HepG2 (cell line): ENCODE measurements around the gene TBX15. TPM values are rescaled to one million over a fixed set of nuclear protein-coding genes. Genes with fewer than 3 reads are reported as not detected.

Experiments used
- ATAC-seq: fragments of 200-7000 bp; cut with Tn5 transposase; 3 replicates; pipeline ENCODE4 v1.9.1; 2020; ENCODE audit warnings: mild to moderate bottlenecking, moderate library complexity
- BruUV-seq: library from RNA; stranded (reverse); fragments of 400-500 nt; replicated peaks from 2 replicates; lab custom pipeline; 2021; lab: Mats Ljungman, UMichigan
- CTCF ChIA-PET: fragments of 300-600 bp; formaldehyde crosslinking; extraction: SDS; loops from one replicate; lab custom pipeline; 2021; ENCODE audit warnings: low total read pairs, inconsistent platforms, low intra/inter-chr PET ratio; lab: Yijun Ruan, JAX
- POLR2A ChIA-PET: fragments of 350-600 bp; sonication (Branson Sonifier 250); formaldehyde crosslinking; loops from one replicate; lab custom pipeline; 2020; ENCODE audit warnings: antibody characterized with exemption, inconsistent platforms; lab: Yijun Ruan, JAX
- DNase-seq: peaks from one replicate; pipeline ENCODE4 v3.0.0-alpha.2; 2015; ENCODE audit warnings: low spot score
- FAIRE-seq: peaks from 3 replicates; lab custom pipeline; 2011; peaks lifted over from hg19 to GRCh38; lab: Jason Lieb, UNC
- H2AFZ ChIP-seq: one replicate; pipeline ENCODE4 v1.6.1; 2011; ENCODE audit warnings: low read length, inconsistent platforms
- H3K27ac ChIP-seq: fragments of 300-600 bp; 3 replicates; pipeline ENCODE4 v1.8.0; 2011; ENCODE audit warnings: mixed run types, mild to moderate bottlenecking, mixed read lengths, low read length, inconsistent platforms; ENCODE audit not compliant: insufficient read depth; ENCODE audit errors: extremely low read length
- H3K27me3 ChIP-seq, 2 experiments: fragments of 200-600 bp in 1 of 2; 2 replicates in 1 of 2; 3 replicates in 1 of 2; pipeline versions ENCODE4 v1.6.0 to v1.8.0; 2011; ENCODE audit warnings: low read length in 2 of 2, mild to moderate bottlenecking in 2 of 2, moderate library complexity in 2 of 2, inconsistent platforms in 1 of 2; ENCODE audit not compliant: insufficient read depth in 2 of 2, control insufficient read depth in 1 of 2
- H3K36me3 ChIP-seq, 2 experiments: fragments of 200-600 bp in 1 of 2; replicated peaks in 1 of 2; 2 replicates in 1 of 2; 3 replicates in 1 of 2; pipeline versions ENCODE4 v1.5.1 to v1.8.0; 2011; ENCODE audit warnings: low read length in 2 of 2, inconsistent platforms in 1 of 2; ENCODE audit not compliant: insufficient read depth in 2 of 2, control insufficient read depth in 1 of 2
- H3K4me1 ChIP-seq: 2 replicates; pipeline ENCODE4 v1.5.1; 2012; ENCODE audit warnings: low read length, inconsistent platforms; ENCODE audit not compliant: insufficient read depth
- H3K4me2 ChIP-seq: 2 replicates; pipeline ENCODE4 v1.6.0; 2011; ENCODE audit warnings: low read depth, low read length, inconsistent platforms
- H3K4me3 ChIP-seq, 3 experiments: fragments of 200-600 bp in 1 of 3; sonication (generic), shearing (Covaris generic) in 1 of 3; replicated peaks in 1 of 3; 2 replicates each; pipeline ENCODE4 v1.5.1; 2011 to 2016; ENCODE audit warnings: low read length in 3 of 3, inconsistent platforms in 2 of 3, low read depth in 2 of 3, mild to moderate bottlenecking in 2 of 3, control low read depth in 1 of 3, mixed read lengths in 1 of 3; ENCODE audit not compliant: insufficient read depth in 1 of 3
- H3K79me2 ChIP-seq: one replicate; pipeline ENCODE4 v1.6.1; 2011; ENCODE audit warnings: low read length, inconsistent platforms; ENCODE audit not compliant: insufficient read depth
- H3K9ac ChIP-seq: 2 replicates; pipeline ENCODE4 v1.6.0; 2011; ENCODE audit warnings: mild to moderate bottlenecking, low read depth, low read length, inconsistent platforms; ENCODE audit not compliant: insufficient read depth
- H3K9me3 ChIP-seq: 2 replicates; pipeline ENCODE4 v1.5.1; 2012; ENCODE audit warnings: mild to moderate bottlenecking, low read length
- H4K20me1 ChIP-seq: 2 replicates; pipeline ENCODE4 v1.6.0; 2011; ENCODE audit warnings: inconsistent platforms, mild to moderate bottlenecking, low read length, moderate library complexity; ENCODE audit not compliant: insufficient read depth
- AKNA ChIP-seq: sonication (generic); formaldehyde crosslinking; IDR thresholded peaks from 2 replicates; pipeline ENCODE4 v1.4.0; 2020; ENCODE audit warnings: missing genetic modification reagents, borderline replicate concordance
- KDM5B ChIP-seq: sonication (generic); formaldehyde crosslinking; IDR thresholded peaks from 2 replicates; pipeline ENCODE4 v1.4.0; 2020; ENCODE audit warnings: missing genetic modification reagents, mild to moderate bottlenecking, borderline replicate concordance
- PITX1 ChIP-seq: sonication (generic); formaldehyde crosslinking; IDR thresholded peaks from 2 replicates; pipeline ENCODE4 v1.5.1; 2020; ENCODE audit warnings: mild to moderate bottlenecking, missing genetic modification reagents
- PLRG1 ChIP-seq: fragments of 450-650 bp; conservative IDR thresholded peaks from 2 replicates; pipeline ENCODE4 v1.6.1; 2016
- SRSF1 ChIP-seq: fragments of 200-400 bp; formaldehyde crosslinking; optimal IDR thresholded peaks from 2 replicates; pipeline ENCODE3; 2017; ENCODE audit warnings: mild to moderate bottlenecking, low read depth, low read length, moderate library complexity
- ZNF407 ChIP-seq: sonication (generic); formaldehyde crosslinking; IDR thresholded peaks from one replicate; pipeline ENCODE4 v1.5.1; 2020; ENCODE audit warnings: mild to moderate bottlenecking, missing genetic modification reagents; ENCODE audit errors: not compliant biosample characterization
- ZNF605 ChIP-seq: sonication (generic); formaldehyde crosslinking; IDR thresholded peaks from 2 replicates; pipeline ENCODE4 v1.8.0; 2022; ENCODE audit warnings: mild to moderate bottlenecking, missing genetic modification reagents
- WGBS: methylation state at CpG from one replicate; pipeline ENCODE4 v1.1.6; 2017; ENCODE audit warnings: low lambda C conversion rate; 5-methylcytosine and 5-hydroxymethylcytosine counted together
- in situ Hi-C: cut with HindIII; loops from 2 replicates; pipeline ENCODE4 v1.10.0; 2017; ENCODE audit warnings: low pct_unique_long_range_greater_than_20kb; ENCODE audit not compliant: extremely low pct_ligation_motif_present
- intact Hi-C: fragments of 100-400 bp; cut with micrococcal nuclease; formaldehyde crosslinking; loops from one replicate; pipeline ENCODE4 v1.10.0; 2022; ENCODE audit not compliant: unreplicated experiment
- polyA plus RNA-seq, 8 experiments: library from polyadenylated mRNA; depleted of rRNA in 3 of 8; stranded (reverse) in 7 of 8; unstranded in 1 of 8; fragments of >200 nt; fragmentation: Illumina TruSeq in 4 of 8; extraction: Trizol in 4 of 8; gene quantifications; 2 replicates each; pipeline versions ENCODE4 v1.2.1 to v1.2.3, GENCODE V29; 2011 to 2016; ENCODE audit warnings: low read depth in 4 of 8, missing spikeins in 1 of 8, mixed read lengths in 1 of 8; ENCODE audit not compliant: insufficient read depth in 1 of 8
- total RNA-seq, 5 experiments: library from RNA; depleted of rRNA; stranded (reverse); fragments of >200 nt; fragmentation: Illumina TruSeq; extraction: Trizol; gene quantifications; 2 replicates each; pipeline ENCODE4 v1.2.3, GENCODE V29; 2016; ENCODE audit warnings: low read depth in 1 of 5

The TBX15 gene
- total and polyA plus RNA-seq, 2 of the 13 experiments (the other 11 are each of a cell fraction or from before 2014, with no cell fraction given) = 0.42 to 1.9 TPM

GRCh38 chr1:118866330-118866729 is 121.8 kb downstream of the TBX15 start (continued):
- no peak for TF ChIP-seq AKNA (CRISPR knock-in tag)

GRCh38 chr1:118863688-118864087 is 124.5 kb downstream of the TBX15 start:
- CTCF ChIA-PET = no interaction called here
- H2AFZ ChIP-seq = no peak overlapping the region
- no peak overlapping the region for H3K27ac ChIP-seq
- H3K4me1 ChIP-seq = peaks cover 16% of the 10 kb centered on the region; the same call in 1 of the 2 replicates
- no peak overlapping the region for H3K4me3 ChIP-seq
- no peaks in the 10 kb centered on the region for H3K9me3 ChIP-seq
- H3K9ac ChIP-seq = no peak overlapping the region
- POLR2A ChIA-PET = no interaction called here
- in situ Hi-C loops (no loop called here), intact Hi-C loops (loop anchor here (1.0 to 5.0 kb wide), 2 partner anchors 37 to 149 kb away; no protein-coding TSS in a partner anchor)
- no peaks in the 10 kb centered on the region for H3K27me3 ChIP-seq
- H3K4me2 ChIP-seq = peak overlapping the region; percentile 20; the same call in 1 of the 2 replicates
- ATAC-seq (no peak), DNase-seq (no peak), FAIRE-seq (no peak)
- H4K20me1 ChIP-seq = no peaks in the 10 kb centered on the region
- no peaks in the 10 kb centered on the region for H3K36me3 ChIP-seq
- no TSS peak for BruUV-seq
- WGBS = 39% methylated on average over 3 of the region's 3 CpGs
- H3K79me2 ChIP-seq = no peaks in the 10 kb centered on the region
- TF ChIP-seq KDM5B (CRISPR knock-in tag) (no peak), SRSF1 (no peak), PLRG1 (no peak), ZNF407 (no peak), ZNF605 (CRISPR knock-in tag) (no peak), PITX1 (CRISPR knock-in tag) (no peak)
